GM19238 (cell line): ENCODE data around the gene HSCB.
"Not testable (repeated sequence)": the region's sequence is repeated elsewhere in the genome, so short reads cannot be mapped to it uniquely, and the experiment has no call there.

ENCODE experiments used
- DNase-seq: peaks from one replicate; pipeline ENCODE4 v3.0.0; 2011; ENCODE audit warnings: low spot score; ENCODE audit not compliant: insufficient read length

The HSCB gene

DNA sequence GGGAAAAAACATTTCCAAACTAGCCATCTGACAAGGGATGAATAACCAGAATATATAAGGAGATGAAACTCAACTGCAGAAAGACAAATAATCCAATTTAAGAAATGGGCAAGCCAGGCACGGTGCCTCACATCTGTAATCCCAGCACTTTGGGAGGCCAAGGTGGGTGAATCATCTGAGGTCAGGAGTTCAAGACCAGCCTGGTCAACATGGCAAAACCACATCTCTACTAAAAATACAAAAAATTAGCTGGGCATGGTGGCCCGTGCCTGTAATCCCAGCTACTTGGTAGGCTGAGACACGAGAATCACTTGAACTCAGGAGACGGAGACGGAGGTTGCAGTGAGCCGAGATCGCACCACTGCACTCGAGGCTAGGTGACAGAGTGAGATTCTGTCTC lies 3.0 kb upstream of the HSCB start:
- DNase-seq, result not testable (repeated sequence)

DNA sequence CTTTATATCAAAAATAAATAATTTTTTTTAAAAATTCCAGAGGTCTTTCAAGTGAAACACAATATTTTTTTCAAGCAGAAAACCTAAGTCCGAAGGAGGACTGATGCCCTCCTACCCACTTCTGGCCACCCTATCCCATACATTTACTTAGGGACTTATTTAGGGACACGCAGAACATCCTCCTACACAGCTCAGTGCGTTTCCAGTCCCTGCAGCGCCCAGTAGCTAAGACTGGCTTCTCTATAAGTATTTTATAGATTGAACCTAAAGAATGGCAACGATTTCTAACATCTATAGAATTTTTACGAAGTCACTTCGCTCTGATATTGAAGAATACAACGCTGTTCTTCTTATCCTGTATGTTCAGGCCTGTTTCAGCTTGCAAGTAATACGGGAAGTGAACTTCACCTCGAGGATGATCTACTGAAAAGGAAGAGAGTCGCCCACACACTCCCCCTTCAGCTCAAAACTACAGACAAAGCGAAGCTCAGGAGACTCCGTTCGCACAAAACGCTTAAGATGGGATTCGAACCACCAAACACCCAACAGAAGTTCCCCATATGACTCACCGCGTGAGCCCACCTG lies 547 bp upstream of the HSCB start:
- DNase-seq, result no peak

DNA sequence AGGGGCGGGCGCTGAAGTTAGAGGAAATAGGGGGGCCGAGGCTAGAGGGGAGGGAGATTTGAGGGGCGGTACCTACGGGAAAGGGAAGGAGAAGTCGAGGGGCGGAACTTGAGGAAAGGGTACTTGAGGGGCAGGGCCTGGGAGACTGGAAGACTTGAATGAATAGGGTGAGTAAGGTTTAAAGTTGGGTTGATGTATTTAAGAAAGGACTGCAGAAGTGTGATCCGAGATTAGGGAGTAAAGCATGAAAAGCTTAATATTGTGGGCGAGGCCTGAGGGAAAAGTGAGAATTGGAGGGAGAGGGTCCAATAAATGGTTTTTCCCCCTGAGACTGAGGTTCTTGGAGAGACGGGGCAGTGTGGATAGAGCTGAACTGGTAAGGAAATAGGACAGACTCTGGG lies 723 bp downstream of the HSCB start:
- DNase-seq, result no peak

DNA sequence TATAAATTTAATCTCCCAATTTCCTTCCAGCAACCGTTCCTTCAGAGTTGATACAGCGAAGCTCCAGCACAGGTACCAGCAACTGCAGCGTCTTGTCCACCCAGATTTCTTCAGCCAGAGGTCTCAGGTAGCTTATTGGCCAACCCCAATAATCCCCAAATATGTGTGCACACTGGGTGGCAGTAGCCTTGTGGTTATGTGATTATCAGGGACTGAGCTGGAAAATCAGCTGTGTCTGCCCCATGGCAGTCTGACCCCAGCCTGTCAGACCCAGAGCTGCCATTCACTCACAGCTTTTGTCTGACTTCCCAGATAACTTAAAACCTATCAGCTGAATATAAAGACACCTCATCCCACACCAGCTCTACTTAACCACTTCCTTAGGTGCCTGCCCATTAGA lies 2.0 kb downstream of the HSCB start:
- no peak for DNase-seq

DNA sequence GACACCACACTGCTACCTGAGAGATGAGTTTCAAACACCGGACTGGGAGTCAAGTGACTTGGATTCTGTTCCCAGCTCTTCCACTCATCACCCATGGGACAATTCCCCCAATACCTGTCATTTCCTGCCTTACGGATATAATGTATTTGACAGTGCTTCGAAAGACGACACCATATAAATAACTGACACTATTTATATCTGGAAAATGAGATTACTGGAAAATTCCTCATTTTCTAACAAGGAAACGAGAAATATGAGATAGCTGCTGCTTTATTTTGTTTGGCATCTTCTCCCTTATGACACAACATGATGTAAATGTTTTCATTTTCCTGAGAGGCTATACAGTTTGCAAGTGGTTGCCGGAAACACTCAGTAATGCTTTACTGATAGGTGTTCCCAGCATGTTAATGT lies 8.6 kb downstream of the HSCB start:
- no peak for DNase-seq

DNA sequence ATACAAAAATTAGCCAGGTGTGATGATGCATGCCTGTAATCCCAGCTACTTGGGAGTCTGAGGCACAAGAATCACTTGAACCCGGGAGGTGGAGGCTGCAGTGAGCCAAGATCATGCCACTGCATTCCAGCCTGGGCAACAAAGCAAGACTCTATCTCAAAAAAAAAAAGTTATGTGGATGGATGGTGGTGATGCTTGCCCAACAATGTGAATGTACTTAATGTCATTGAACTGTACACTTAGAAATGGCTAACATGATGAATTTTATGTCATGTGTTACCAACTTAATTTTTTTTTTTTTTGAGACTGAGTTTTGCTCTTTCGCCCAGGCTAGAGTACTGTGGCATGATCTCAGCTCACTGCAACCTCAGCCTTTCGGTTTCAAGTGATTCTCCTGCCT lies 12.7 kb downstream of the HSCB start:
- not testable (repeated sequence) for DNase-seq

DNA sequence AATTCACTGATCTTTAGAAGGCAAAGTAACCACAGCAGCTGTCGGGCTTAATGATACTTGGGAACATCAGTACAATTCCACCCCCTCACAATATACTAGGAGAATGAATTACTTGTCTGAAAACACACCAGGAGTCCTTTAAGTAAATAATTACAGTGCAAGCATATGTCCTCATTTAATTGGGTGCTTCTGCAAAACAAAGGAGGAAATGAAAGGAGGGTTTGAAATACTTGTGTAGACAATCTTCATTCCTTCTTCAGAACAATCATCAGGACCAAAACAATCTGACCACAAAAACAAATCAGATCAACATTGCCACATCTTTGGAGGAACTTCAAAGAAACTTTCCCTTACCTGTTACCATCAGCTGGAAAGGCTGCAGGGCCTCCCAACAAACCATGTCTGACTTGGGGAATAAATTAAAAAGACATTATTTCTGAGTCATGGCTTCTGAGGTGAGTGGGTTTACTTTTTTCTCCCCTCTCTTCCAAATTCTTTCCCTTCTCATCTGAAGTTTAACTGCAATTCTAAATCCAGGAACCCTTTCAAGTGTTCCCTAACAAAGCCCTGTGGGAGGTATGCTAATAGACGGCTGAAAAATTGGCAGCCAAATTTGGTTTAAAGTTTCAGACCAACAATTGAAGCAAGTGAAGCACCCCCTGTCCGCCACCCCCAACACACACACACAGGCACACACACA lies 18.2 kb downstream of the HSCB start:
- no peak for DNase-seq

DNA sequence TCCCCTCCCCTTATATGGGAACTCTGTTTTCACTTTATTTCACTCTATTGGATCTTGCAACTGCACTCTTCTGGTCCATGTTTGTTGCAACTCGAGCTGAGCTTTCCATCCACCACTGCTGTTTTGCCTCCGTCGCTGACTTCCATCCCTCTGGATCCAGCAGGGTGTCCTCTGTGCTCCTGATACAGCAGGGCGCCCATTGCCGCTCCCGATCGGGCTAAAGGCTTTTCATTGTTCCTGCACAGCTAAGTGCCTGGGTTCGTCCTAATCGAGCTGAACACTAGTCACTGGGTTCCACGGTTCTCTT lies 19.6 kb downstream of the HSCB start:
- DNase-seq, result no peak

DNA sequence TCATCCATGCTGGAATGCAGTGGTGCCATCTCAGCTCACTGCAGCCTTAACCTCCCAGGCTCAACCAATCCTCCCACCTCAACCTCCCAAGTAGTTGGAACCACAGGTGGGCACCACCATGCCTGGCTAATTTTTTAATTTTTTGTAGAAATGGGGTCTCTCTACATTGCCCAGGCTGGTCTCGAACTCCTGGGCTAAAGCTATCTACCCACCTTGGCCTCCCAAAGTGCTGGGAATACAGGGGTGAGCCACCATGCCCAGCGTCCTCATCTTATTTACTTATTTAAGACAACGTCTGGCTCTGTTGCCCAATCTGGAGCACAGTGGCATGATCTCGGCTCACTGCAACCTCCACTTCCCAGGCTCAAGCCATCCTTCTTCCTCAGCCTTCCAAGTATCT lies 20.2 kb downstream of the HSCB start:
- not testable (repeated sequence) for DNase-seq

DNA sequence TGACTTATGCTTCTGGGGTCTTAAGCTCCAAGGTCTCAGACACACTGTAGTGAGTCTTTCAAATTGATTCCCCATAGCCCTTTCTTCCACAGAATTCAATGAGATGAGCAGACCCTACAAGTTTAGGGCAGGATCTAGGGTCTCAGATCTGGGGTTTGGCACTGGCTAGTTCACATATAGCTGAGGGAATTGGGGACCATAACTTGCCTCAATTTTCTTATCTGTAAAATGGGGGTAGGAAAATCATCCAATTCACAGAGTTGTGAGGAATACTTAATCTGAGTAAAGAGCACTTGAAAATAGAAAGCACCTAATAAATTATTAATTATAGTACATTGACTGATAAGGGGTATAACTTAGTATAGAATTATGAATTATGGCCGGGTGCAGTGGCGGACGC lies 24.8 kb downstream of the HSCB start:
- DNase-seq, result no peak

DNA sequence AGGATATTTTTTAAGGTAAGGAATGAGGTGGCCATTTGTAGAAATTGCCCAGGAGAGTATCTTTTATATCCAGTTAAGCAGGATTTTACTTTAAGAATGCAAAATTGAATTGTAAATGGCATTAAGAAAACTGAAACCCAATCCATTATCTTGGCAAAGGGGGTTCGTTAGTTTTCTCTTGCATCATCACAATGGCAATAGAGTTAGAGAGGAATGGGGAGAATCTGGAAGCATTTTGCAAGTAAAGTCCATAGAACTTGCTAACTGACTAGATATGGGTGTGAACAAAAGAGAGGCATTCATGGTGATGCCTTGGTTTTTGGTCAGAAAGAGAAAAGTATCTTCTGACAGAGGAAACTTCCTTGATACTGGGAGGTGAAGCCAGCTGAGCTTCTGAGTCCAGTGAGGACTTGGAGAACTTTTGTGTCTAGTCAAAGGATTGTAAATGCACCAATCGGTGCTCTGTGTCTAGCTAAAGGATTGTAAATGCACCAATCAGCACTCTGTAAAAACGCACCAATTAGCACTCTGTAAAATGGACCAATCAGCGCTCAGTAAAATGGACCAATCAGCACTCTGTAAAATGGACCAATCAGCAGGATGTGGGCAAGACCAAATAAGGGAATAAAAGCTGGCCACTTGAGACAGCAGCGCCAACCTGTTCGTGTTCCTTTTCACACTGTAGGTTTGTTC lies 27.0 kb downstream of the HSCB start:
- DNase-seq, result no peak

DNA sequence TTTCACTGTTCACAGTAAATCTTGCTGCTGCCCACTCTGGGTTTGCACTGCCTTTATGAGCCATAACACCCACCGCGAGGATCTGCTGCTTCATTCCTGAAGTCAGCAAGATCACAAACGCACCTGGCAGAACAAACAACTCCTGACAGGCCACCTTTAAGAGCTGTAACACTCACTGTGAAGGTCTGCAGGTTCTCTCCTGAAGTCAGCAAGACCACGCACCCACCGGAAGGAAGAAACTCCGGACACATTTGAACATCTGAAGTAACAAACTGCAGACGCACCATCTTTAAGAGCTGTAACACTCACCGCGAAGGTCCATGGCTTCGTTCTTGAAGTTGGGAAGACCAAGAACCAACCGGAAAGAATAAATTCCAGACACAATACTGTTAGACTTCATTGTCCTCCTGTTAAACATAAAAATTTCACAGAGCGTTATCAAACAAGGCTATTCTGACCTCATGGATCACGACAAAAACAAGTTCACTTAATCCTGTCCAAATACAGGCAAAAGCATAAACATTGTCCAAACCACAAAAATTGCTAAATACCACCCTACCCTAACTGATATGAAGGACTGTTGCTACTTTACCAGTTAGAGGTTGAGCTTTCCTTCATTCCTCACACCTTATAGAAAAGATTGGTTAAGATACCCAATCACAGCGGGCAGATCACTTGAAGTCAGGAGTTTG lies 27.7 kb downstream of the HSCB start:
- DNase-seq, result no peak

DNA sequence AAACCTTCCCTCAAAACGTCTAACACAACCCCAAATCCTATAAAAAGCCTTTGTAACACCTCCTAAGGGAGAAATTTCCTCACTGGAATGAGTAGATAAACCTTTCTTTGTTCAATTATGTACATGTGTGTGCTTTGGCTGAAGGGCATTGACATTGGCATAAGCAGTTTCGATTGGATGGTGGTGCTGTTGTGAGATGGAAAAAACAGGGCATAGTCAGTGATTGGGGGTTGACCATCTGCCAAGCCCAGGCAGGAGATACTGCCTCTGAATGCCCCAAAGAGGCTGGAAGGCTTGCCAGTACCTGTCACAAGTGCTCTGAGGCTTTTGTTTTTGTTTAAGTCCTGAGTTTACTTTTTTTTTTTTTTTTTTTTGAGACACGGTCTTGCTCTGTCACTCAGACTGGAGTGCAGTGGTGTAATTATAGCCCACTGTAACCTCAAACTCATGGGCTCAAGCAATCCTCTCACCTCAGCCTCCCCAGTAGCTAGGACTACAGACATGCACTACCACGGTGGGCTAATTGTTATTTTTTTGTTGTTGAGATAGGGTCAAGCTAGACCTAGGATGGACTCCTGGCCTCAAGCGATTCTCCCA lies 29.5 kb downstream of the HSCB start:
- DNase-seq, result no peak

DNA sequence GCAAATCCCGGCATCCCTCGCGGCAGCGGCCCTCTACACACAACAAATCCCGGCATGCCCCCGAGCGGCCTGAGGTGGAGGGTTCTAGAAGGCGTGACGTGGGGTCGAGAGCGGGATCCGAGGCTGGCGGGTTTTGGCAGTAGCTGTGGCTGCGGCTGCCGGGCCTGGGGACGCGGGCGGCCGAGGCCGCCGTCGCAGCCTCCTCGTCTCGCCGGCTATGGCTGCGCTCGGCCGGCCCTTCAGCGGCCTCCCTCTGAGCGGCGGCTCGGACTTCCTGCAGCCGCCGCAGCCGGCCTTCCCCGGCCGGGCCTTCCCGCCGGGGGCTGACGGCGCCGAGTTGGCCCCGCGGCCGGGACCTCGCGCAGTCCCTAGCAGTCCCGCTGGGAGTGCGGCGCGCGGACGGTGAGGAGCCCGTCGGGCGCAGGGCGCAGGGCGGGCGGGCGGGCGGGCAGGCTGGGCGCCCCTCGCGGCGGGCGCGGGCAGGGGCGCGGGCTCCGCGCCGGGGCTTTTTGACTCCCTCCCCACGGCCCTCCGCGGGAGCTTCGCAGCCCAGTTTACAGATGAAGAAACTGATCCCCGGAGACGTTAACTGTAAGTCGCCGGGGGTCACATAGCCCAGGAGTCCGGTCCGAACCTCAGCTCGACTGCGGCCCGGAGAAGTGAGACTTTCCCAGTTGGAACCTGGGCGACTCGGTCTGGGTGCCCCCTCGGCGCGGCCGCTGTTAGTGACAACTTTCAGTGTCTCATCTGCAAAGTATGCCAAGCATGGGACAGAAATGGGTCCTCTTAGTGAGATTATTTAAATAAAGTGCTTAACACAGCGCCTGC lies 31.0 kb downstream of the HSCB start, which contains the start of gene CCDC117:
CCDC117 (plus strand) TSS at position 63 of the 828 bp plus-strand sequence; CDS start at position 218, 155 bp downstream.
- peak; percentile 96 for DNase-seq

DNA sequence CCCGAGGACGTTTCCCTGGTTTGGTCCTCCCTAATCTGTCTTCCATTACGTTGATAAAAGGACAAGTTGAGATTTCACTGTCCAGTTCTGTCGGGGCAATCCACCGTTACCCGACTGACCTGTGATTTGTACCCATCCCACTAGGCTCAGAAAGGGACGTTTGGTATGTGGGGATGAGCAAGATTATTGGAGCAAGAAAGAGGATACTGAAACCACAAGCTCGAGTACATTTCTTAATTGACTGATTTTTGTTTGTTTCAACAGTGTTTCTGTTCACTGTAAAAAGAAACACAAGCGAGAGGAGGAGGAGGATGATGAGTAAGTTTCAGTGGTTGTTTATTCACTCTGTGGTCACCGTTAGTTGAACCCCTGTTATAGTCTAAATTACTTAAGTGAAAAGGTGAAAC lies 31.6 kb downstream of the HSCB start:
- peak; percentile 17 for DNase-seq

DNA sequence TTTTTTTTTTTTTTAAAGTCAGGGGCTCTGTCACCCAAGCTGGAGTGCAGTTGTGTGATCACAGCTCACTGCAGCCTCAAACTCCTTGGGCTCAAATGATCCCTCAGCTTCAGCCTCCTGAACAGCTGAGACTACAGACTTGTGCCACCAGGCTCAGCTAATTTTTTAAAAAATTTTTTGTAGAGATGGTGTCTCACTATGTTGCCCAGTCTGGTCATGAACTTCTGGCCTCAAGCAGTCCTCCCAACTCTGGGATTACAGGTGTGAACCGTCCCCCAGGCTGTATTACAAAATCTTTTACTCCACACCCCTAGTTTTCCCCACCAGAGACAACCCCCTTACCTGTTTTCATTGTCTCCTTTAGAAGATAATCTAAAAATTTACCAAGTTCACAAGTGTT lies 32.5 kb downstream of the HSCB start:
- no peak for DNase-seq

DNA sequence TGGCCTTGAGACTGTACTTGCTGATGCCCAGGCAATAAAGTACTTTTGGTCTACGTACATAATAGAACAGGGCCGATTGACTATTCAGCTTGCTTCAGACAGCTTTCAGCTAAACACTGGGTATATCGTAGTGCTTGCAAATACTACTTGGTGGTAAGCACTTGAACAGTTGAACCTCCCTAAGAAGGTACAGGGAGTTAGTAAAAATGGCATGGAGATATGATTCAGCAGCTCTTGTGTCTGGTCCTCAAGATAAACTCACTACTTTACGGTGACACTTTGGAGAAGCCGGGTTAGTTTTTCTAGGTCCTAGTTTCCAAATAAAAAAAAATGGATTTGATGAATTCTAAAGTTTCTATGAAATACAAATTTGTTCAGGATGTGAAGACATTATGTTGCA lies 38.0 kb downstream of the HSCB start:
- DNase-seq, result no peak

DNA sequence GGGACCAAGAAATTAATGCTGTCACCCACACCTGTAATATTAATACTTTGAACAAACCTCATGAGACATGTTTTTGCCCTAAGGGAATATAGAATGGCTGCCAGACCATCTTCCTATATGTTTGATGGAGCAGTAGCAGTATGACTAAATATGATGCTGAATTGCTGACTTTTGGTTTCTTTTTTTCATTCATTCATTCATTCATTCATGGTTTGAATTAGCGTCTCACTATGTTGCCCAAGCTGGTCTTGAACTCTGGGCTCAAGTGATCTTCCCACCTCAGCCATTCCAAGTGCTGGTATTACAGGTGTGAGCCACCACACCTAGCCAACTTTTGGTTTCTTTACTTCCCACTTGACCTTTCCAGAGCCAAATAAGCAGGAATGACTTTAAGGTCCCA lies 38.5 kb downstream of the HSCB start:
- no peak for DNase-seq

DNA sequence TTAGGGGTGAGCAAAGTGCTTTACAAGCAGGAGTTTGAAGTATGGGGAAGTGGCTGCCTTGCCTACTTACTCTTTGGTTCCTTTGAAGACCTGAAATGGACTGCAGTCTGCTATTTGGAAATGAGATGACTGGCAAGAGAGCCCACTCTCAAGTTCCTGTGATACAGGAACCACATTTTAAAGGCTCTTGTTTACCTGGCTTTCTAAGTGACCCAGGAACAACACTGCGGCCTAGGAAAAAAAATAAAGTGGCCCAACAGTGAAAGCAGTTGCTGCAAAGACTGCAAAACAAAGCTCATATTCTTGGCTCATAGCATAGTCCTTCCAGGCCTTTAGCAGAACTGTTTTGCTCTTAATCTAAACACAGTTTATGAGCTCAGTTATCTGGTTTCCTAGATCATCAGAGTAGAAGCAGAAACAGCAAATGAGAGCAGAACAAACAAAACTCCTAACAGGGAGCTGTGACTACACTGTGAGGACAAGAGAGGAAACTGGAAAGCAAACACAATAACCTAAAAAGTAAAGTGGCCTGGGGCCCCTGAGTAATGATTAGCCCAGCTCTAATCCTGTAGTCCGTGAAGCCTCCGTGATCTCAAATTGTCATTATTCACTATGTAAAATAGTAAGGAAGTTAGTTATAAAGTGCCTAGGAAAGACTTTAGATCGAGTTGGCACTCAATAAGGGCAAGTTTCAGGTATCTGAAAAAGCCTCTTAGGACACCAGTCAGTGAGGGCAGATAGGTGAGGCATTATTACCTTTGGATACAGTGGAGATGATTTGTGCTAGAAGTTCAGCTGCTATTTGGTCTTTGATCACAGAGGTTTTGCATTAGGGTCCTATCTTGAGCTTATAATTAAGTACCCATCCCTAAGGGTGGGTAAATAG lies 42.2 kb downstream of the HSCB start:
- no peak for DNase-seq

DNA sequence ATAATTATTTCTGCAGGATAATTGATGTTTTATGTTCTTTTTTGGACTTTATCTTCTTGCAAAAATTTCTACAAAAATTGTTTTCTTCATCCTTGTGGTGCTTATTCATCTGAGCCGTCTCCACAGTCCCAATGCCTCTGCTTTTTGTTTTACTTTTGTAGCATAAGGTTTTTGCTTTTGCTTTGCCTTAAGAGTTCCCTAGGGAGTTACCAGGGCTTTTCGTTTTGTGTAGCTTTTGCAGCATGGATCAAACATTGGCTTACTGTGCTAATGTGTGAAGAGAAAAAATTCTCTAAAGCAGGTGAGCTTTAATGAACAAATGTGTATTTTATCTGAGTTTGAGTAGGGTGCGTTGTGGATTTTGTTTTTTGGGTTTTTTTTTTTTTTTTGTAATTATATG lies 46.8 kb downstream of the HSCB start:
- DNase-seq, result no peak
